Ectodermal cell (in vitro differentiated cells): Measurements from ENCODE around the gene PPP1R13B.

ENCODE experiments used
- H3K27ac ChIP-seq: 2 replicates; pipeline ENCODE4 v1.7.0; 2013; ENCODE audit warnings: mild to moderate bottlenecking, low read depth, low read length; ENCODE audit not compliant: insufficient read depth, poor library complexity, severe bottlenecking
- H3K27me3 ChIP-seq: 2 replicates; pipeline ENCODE4 v1.7.0; 2013; ENCODE audit warnings: mild to moderate bottlenecking, low read length; ENCODE audit not compliant: insufficient read depth, control insufficient read depth, poor library complexity, severe bottlenecking
- H3K36me3 ChIP-seq: one replicate; pipeline ENCODE4 v1.7.0; 2013; ENCODE audit warnings: low read length; ENCODE audit not compliant: control insufficient read depth, insufficient read depth
- H3K4me1 ChIP-seq: one replicate; pipeline ENCODE4 v1.7.0; 2013; ENCODE audit warnings: low read length; ENCODE audit not compliant: control insufficient read depth, insufficient read depth
- H3K4me3 ChIP-seq: 2 replicates; pipeline ENCODE4 v1.7.0; 2013; ENCODE audit warnings: low read depth, low read length, control low read depth; ENCODE audit not compliant: insufficient read depth
- H3K9me3 ChIP-seq: 2 replicates; pipeline ENCODE4 v1.7.0; 2013; ENCODE audit warnings: mild to moderate bottlenecking, low read length, moderate library complexity; ENCODE audit not compliant: control insufficient read depth
- WGBS, 2 experiments: methylation state at CpG; one replicate each; pipeline ENCODE4 v1.1.7; 2013; ENCODE audit warnings: missing lambda C conversion rate in 2 of 2; 5-methylcytosine and 5-hydroxymethylcytosine counted together

PPP1R13B gene

DNA sequence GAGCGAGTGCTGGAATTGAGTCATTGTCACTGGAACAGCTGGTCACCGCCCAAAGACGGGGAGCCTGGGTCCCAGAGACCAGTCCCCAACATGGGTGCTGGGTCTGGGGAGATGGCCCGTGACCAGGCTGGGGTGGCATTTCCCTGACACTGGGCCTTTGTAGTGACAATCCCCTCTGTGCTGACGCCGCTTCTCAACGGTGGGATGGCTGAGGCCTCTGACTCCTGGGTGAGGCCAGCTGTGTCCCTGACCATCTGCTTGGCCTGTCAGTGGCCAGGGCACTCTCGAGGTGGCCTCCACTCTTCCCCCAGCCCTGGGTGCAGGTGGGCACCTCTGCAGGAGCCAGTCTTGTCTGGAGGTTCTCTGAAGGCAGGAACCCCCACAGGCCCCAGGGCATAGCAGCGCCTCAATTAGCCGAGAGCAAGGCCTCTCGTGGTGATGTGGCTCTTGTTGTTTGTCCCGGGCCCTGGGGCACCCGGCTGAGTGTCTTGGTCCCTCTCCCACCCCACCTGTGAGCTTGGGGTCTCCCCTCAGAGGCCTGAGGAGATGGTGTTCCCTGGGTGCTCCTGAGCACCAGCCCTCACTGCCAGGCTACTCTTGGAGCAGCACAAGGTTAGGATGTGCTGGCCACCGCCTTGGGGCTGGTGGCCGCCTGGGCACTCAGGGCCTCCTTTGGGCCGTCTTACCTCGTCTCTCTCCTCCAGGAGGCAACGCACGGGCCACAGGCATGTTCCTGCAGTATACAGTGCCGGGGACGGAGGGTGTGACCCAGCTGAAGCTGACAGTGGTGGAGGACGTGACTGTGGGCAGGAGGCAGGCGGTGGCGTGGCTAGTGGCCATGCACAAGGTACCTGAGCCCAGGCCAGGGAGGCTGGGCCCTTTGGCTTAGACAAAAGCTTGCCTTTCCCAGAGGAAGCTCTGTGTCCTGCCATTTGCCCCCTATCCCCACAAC, 115.2 kb downstream of the PPP1R13B start:
- H3K27ac ChIP-seq: no peak overlapping the region

DNA sequence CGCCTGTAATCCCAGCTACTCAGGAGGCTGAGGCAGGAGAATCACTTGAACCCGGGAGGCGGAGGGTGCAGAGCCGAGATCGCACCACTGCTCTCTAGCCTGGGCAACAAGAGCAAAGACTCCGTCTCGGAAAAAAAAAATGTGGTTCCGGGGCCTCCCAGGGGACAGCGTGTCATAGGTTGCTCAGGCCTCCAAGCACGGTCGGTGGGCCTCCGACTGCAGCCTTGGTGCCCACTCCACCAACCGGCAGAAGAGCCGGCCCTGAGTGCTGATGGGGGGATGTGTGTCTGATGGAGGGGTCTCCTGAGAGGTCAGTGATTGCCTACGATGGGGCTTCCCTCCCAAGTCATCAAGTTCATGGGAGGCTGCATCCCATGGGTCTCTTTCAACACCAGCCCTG, 115.9 kb downstream of the PPP1R13B start:
- no peaks in the 10 kb centered on the region for H3K27me3 ChIP-seq
- H3K9me3 ChIP-seq: no peaks in the 10 kb centered on the region
- peaks cover 9% of the 10 kb centered on the region for H3K36me3 ChIP-seq
- WGBS, 2 experiments: 94 to 95% methylated on average over 15 of the region's 15 CpGs
- H3K27ac ChIP-seq: no peak overlapping the region
- H3K4me1 ChIP-seq: peaks cover 7% of the 10 kb centered on the region
- H3K4me3 ChIP-seq: no peak overlapping the region

More for the DNA sequence above, 115.2 kb downstream of the PPP1R13B start:
- no peaks in the 10 kb centered on the region for H3K27me3 ChIP-seq
- H3K36me3 ChIP-seq: peaks cover 9% of the 10 kb centered on the region
- H3K4me3 ChIP-seq: no peak overlapping the region
- H3K4me1 ChIP-seq: peaks cover 7% of the 10 kb centered on the region
- WGBS, 2 experiments: 94% methylated on average over 24 of the region's 24 CpGs
- no peaks in the 10 kb centered on the region for H3K9me3 ChIP-seq

GRCh38 chr14:103730490-103731035, 116.8 kb downstream of the PPP1R13B start:
- Histone ChIP-seq H3K4me1 (peaks cover under 1% of the 10 kb centered on the region), H3K9me3 (no peaks in the 10 kb centered on the region), H3K27ac (no peak overlapping the region), H3K36me3 (peaks cover 9% of the 10 kb centered on the region), H3K27me3 (no peaks in the 10 kb centered on the region), H3K4me3 (no peak overlapping the region)
- whole genome bisulfite sequencing, 2 experiments: 94% methylated on average over 15 of the region's 15 CpGs

DNA sequence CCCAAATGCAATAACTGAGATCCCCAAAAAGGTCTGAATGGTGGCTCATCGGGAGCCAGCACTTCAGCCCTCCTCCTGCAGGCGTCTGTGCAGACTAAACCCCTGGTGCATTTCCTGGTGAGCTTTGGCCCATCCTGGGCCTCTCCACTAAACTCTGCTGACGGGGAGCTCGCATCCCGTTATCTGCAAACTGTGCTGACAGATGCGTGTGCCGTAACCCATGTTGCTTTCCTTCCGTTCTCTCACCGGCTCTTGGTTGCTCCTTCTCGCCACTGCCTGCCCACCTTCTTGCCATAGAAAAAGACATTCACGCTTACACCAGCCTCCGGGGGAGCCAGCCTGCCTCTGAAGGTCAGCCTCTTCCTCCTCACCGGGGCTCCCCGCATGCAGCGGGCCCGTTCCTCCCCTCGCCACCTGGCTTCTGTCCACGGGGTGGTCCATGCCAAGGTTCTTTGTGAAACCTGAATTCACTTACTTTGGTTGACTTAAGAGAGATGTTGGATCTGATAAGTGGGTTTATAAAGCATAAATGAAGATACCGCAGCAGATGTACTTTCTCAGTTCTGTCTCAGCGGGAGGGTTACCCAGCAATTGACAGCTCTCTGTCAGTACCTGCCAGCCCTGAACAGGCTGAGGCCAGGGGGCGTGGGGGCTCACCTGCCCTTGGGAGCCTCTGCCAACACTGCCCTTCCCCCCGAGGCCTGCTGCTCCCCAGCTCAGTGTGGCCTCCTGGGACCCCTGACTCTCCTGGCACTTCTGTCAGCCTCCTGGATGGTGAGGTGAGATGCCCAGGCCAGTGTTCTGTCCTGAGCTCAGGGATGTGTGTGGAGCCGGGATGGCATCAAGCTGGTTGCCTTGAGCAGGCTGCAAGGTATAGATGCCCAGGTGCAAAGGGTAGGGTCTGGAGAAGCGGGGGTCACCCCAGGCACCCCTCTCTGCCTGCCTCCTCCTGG, 117.6 kb downstream of the PPP1R13B start:
- Histone ChIP-seq H3K27ac (no peak overlapping the region), H3K9me3 (no peaks in the 10 kb centered on the region), H3K27me3 (no peaks in the 10 kb centered on the region), H3K4me3 (no peak overlapping the region), H3K4me1 (no peaks in the 10 kb centered on the region), H3K36me3 (peaks cover 9% of the 10 kb centered on the region)
- 94 to 95% methylated on average over 24 of the region's 24 CpGs for WGBS, 2 experiments

DNA sequence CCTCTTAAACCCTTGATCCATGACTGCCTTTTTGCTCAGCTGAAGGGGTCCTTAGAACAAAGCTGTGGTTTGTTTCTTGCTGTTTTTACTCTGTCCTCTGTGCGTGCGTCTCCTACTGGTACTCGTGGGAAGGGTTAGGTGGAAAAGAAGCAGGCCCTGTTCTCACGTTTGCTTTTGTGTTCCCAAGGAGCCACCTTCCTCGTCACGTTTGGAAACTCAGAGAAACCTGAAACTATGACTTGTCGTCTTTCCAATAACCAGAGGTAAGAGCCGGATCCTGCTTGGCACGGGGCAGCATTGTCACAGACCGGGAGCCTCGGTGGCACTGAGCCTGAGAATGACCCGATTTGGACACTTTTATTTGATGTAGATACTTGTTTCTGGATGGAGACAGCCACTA, 118.7 kb downstream of the PPP1R13B start:
- Histone ChIP-seq H3K4me3 (no peak overlapping the region), H3K36me3 (peaks cover 9% of the 10 kb centered on the region), H3K27ac (no peak overlapping the region), H3K9me3 (no peaks in the 10 kb centered on the region), H3K4me1 (no peaks in the 10 kb centered on the region), H3K27me3 (no peaks in the 10 kb centered on the region)
- WGBS, 2 experiments: 94% methylated on average over 12 of the region's 12 CpGs

DNA sequence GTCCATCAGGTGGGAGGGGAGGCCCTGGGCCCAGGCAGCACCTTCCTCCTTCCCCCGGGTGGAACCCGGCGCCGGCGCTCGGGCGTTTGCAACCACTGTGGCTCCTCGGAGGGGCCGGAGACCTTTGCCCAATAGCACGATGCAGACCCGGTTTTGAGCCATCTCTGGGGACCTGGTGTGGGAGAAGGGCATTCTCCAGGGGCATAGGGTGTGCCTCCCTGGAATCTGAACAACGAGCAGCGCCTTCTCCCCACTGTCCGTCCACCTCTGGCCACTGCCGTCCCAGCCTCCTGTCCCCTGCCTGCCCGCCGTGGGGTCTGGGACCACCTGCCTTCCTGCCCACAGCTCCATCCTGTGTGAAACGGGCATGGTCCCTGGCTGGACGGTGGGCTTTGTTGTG, 119.2 kb downstream of the PPP1R13B start:
- Histone ChIP-seq H3K4me1 (no peaks in the 10 kb centered on the region), H3K27me3 (no peaks in the 10 kb centered on the region), H3K9me3 (no peaks in the 10 kb centered on the region), H3K27ac (no peak overlapping the region), H3K4me3 (no peak overlapping the region), H3K36me3 (peaks cover 6% of the 10 kb centered on the region)
- 93 to 95% methylated on average over 19 of the region's 19 CpGs for WGBS, 2 experiments

DNA sequence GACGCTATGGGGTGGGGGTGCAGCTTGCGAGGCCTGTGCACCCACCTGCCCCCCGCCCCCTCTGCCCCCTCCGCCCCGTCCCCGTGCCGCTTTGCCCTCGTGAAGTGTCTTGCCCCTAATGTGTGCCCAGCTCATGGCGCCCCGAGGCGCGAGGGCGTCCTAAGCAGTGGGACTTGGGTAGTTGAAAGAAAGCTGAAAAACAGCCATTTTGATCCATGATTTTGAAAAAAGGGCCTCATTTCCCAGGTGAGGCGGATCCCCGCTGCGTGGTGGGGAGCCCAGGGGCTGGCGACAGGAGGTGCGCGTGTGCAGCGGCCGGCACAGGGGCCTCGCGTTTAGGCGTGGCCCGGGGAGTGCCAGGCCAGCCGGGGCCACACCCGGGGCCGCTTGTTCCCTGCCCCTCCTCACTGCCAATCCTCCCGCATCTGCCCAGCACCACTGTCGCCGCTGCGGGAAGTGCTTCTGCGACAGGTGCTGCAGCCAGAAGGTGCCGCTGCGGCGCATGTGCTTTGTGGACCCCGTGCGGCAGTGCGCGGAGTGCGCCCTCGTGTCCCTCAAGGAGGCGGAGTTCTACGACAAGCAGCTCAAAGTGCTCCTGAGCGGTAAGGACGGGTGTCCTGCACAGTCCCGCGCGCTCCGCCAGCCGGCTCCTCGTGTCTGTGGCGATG, 119.9 kb downstream of the PPP1R13B start:
- Histone ChIP-seq H3K9me3 (no peaks in the 10 kb centered on the region), H3K4me3 (no peak overlapping the region), H3K36me3 (peaks cover 6% of the 10 kb centered on the region), H3K4me1 (no peaks in the 10 kb centered on the region), H3K27ac (no peak overlapping the region), H3K27me3 (no peaks in the 10 kb centered on the region)
- 93% methylated on average over 53 of the region's 53 CpGs for WGBS, 2 experiments

- Histone ChIP-seq H3K27me3 (no peaks in the 10 kb centered on the region), H3K4me3 (no peak overlapping the region), H3K36me3 (peaks cover 6% of the 10 kb centered on the region), H3K27ac (no peak overlapping the region), H3K4me1 (no peaks in the 10 kb centered on the region), H3K9me3 (no peaks in the 10 kb centered on the region)
- WGBS, 2 experiments: 96% methylated on average over 18 of the region's 18 CpGs
These were observed 120.9 kb downstream of the PPP1R13B start for GRCh38 chr14:103726474-103726873.

GRCh38 chr14:103725739-103726395, 121.5 kb downstream of the PPP1R13B start:
- Histone ChIP-seq H3K4me1 (no peaks in the 10 kb centered on the region), H3K27ac (no peak overlapping the region), H3K9me3 (no peaks in the 10 kb centered on the region), H3K27me3 (no peaks in the 10 kb centered on the region), H3K36me3 (peaks cover 6% of the 10 kb centered on the region), H3K4me3 (no peak overlapping the region)
- WGBS, 2 experiments: 95 to 97% methylated on average over 16 of the region's 16 CpGs
